ENCODE results near the gene TCP11.

Gene TCP11

GRCh38 chr6:35154262-35154661 is 13.1 kb upstream of the TCP11 start:
- Histone ChIP-seq H2BK15ac (ENCODE audit: low read length) (no peak overlapping the region), H3K14ac (ENCODE audit: low read length) (no peak overlapping the region), H3K4me3 (ENCODE audit: low read length in 2 of 2) (no peak overlapping the region), H2AK5ac (ENCODE audit: low read depth, low read length) (no peak overlapping the region), H2BK12ac (ENCODE audit: low read length) (no peak overlapping the region), H2BK120ac (ENCODE audit: low read depth, low read length) (no peak overlapping the region), H3K27me3 (ENCODE audit: control insufficient read depth in 3 of 3, insufficient read depth in 3 of 3, low read depth in 1 of 3, low read length in 3 of 3) (no peaks in the 10 kb centered on the region), H3K9me3 (replicated peaks in 1 of 2; ENCODE audit: control insufficient read depth in 2 of 2, insufficient read depth in 1 of 2, low read depth in 1 of 2, low read length in 2 of 2) (no peaks in the 10 kb centered on the region), H3K4me2 (ENCODE audit: insufficient read depth, low read length, poor library complexity, severe bottlenecking) (no peak overlapping the region), H3K18ac (ENCODE audit: low read length) (no peak overlapping the region), H3K36me3 (replicated peaks in 1 of 2; ENCODE audit: control insufficient read depth in 2 of 2, insufficient read depth in 2 of 2, low read length in 2 of 2) (no peaks in the 10 kb centered on the region), H3K27ac (replicated peaks; ENCODE audit: low read length) (no peak overlapping the region), H3K79me1 (ENCODE audit: low read depth, low read length) (no peaks in the 10 kb centered on the region), H2BK5ac (ENCODE audit: low read length) (no peak overlapping the region), H4K91ac (ENCODE audit: low read depth, low read length, poor library complexity) (no peak overlapping the region), H3K9ac (ENCODE audit: low read depth, low read length, poor library complexity) (no peak overlapping the region), H2AFZ (ENCODE audit: low read length) (no peak overlapping the region), H3K23ac (ENCODE audit: low read depth, low read length, poor library complexity) (no peak overlapping the region), H3K4me1 (ENCODE audit: control insufficient read depth in 2 of 2, insufficient read depth in 1 of 2, low read depth in 1 of 2, low read length in 2 of 2) (peaks cover 0 to 1% of the 10 kb centered on the region in 2 donors), H4K8ac (ENCODE audit: low read depth, low read length) (no peak overlapping the region), H3K4ac (ENCODE audit: low read length) (no peak overlapping the region)
- whole genome bisulfite sequencing, 2 donors (ENCODE audit: extremely low coverage in 2 of 2, insufficient read length in 2 of 2, insufficient replicate concordance in 1 of 2): no CpG with 5 or more reads among the region's 2 CpGs
- DNase-seq (ENCODE audit: low spot score): no peak

GRCh38 chr6:35152067-35152707 is 11.0 kb upstream of the TCP11 start:
- H3K9me3 ChIP-seq (replicated peaks in 1 of 2; ENCODE audit: control insufficient read depth in 2 of 2, insufficient read depth in 1 of 2, low read depth in 1 of 2, low read length in 2 of 2): no peaks in the 10 kb centered on the region
- no peak overlapping the region for H2BK15ac ChIP-seq (ENCODE audit: low read length)
- no peaks in the 10 kb centered on the region for H3K36me3 ChIP-seq (replicated peaks in 1 of 2; ENCODE audit: control insufficient read depth in 2 of 2, insufficient read depth in 2 of 2, low read length in 2 of 2)
- H3K4ac ChIP-seq (ENCODE audit: low read length): no peak overlapping the region
- no peak overlapping the region for H2AK5ac ChIP-seq (ENCODE audit: low read depth, low read length)
- H4K91ac ChIP-seq (ENCODE audit: low read depth, low read length, poor library complexity): no peak overlapping the region
- no peaks in the 10 kb centered on the region for H3K27me3 ChIP-seq (ENCODE audit: control insufficient read depth in 3 of 3, insufficient read depth in 3 of 3, low read depth in 1 of 3, low read length in 3 of 3)
- H4K8ac ChIP-seq (ENCODE audit: low read depth, low read length): no peak overlapping the region
- no peak overlapping the region for H3K9ac ChIP-seq (ENCODE audit: low read depth, low read length, poor library complexity)
- DNase-seq (ENCODE audit: low spot score): no peak
- no peak overlapping the region for H3K27ac ChIP-seq (replicated peaks; ENCODE audit: low read length)
- no peak overlapping the region for H2AFZ ChIP-seq (ENCODE audit: low read length)
- H3K4me1 ChIP-seq (ENCODE audit: control insufficient read depth in 2 of 2, insufficient read depth in 1 of 2, low read depth in 1 of 2, low read length in 2 of 2): peaks cover 12 to 18% of the 10 kb centered on the region in 2 donors
- H2BK120ac ChIP-seq (ENCODE audit: low read depth, low read length): no peak overlapping the region
- no peak overlapping the region for H3K4me2 ChIP-seq (ENCODE audit: insufficient read depth, low read length, poor library complexity, severe bottlenecking)
- H3K79me1 ChIP-seq (ENCODE audit: low read depth, low read length): no peaks in the 10 kb centered on the region
- H3K14ac ChIP-seq (ENCODE audit: low read length): no peak overlapping the region
- H3K18ac ChIP-seq (ENCODE audit: low read length): no peak overlapping the region
- H2BK12ac ChIP-seq (ENCODE audit: low read length): no peak overlapping the region
- H3K23ac ChIP-seq (ENCODE audit: low read depth, low read length, poor library complexity): no peak overlapping the region
- no CpG with 5 or more reads among the region's 4 CpGs for WGBS, 2 donors (ENCODE audit: extremely low coverage in 2 of 2, insufficient read length in 2 of 2, insufficient replicate concordance in 1 of 2)
- H2BK5ac ChIP-seq (ENCODE audit: low read length): no peak overlapping the region
- no peak overlapping the region for H3K4me3 ChIP-seq (ENCODE audit: low read length in 2 of 2)

- no peaks in the 10 kb centered on the region for H3K27me3 ChIP-seq (ENCODE audit: control insufficient read depth in 3 of 3, insufficient read depth in 3 of 3, low read depth in 1 of 3, low read length in 3 of 3)
- no peak overlapping the region for H3K14ac ChIP-seq (ENCODE audit: low read length)
- H3K4me2 ChIP-seq (ENCODE audit: insufficient read depth, low read length, poor library complexity, severe bottlenecking): no peak overlapping the region
- DNase-seq (ENCODE audit: low spot score): no peak
- no peak overlapping the region for H2AFZ ChIP-seq (ENCODE audit: low read length)
- H2BK5ac ChIP-seq (ENCODE audit: low read length): no peak overlapping the region
- no peak overlapping the region for H3K27ac ChIP-seq (replicated peaks; ENCODE audit: low read length)
- no peaks in the 10 kb centered on the region for H3K9me3 ChIP-seq (replicated peaks in 1 of 2; ENCODE audit: control insufficient read depth in 2 of 2, insufficient read depth in 1 of 2, low read depth in 1 of 2, low read length in 2 of 2)
- H3K18ac ChIP-seq (ENCODE audit: low read length): no peak overlapping the region
- WGBS, 2 donors (ENCODE audit: extremely low coverage in 2 of 2, insufficient read length in 2 of 2, insufficient replicate concordance in 1 of 2): no CpG with 5 or more reads among the region's 2 CpGs
- H2BK15ac ChIP-seq (ENCODE audit: low read length): no peak overlapping the region
- H2BK12ac ChIP-seq (ENCODE audit: low read length): no peak overlapping the region
- no peak overlapping the region for H4K91ac ChIP-seq (ENCODE audit: low read depth, low read length, poor library complexity)
- H3K4me3 ChIP-seq (ENCODE audit: low read length in 2 of 2): no peak overlapping the region
- H3K79me1 ChIP-seq (ENCODE audit: low read depth, low read length): no peaks in the 10 kb centered on the region
- H2AK5ac ChIP-seq (ENCODE audit: low read depth, low read length): no peak overlapping the region
- H2BK120ac ChIP-seq (ENCODE audit: low read depth, low read length): no peak overlapping the region
- no peak overlapping the region for H3K9ac ChIP-seq (ENCODE audit: low read depth, low read length, poor library complexity)
- no peak overlapping the region for H3K4ac ChIP-seq (ENCODE audit: low read length)
- no peak overlapping the region for H3K23ac ChIP-seq (ENCODE audit: low read depth, low read length, poor library complexity)
- no peaks in the 10 kb centered on the region for H3K36me3 ChIP-seq (replicated peaks in 1 of 2; ENCODE audit: control insufficient read depth in 2 of 2, insufficient read depth in 2 of 2, low read length in 2 of 2)
- H4K8ac ChIP-seq (ENCODE audit: low read depth, low read length): no peak overlapping the region
- peaks cover 18 to 25% of the 10 kb centered on the region in 2 donors for H3K4me1 ChIP-seq (ENCODE audit: control insufficient read depth in 2 of 2, insufficient read depth in 1 of 2, low read depth in 1 of 2, low read length in 2 of 2)
These were observed 10.3 kb upstream of the TCP11 start for GRCh38 chr6:35151466-35151865.

- no peak overlapping the region for H3K4me3 ChIP-seq (ENCODE audit: low read length in 2 of 2)
- H3K18ac ChIP-seq (ENCODE audit: low read length): peak overlapping the region; percentile 31
- no peak overlapping the region for H4K91ac ChIP-seq (ENCODE audit: low read depth, low read length, poor library complexity)
- H2AFZ ChIP-seq (ENCODE audit: low read length): no peak overlapping the region
- H3K9me3 ChIP-seq (replicated peaks in 1 of 2; ENCODE audit: control insufficient read depth in 2 of 2, insufficient read depth in 1 of 2, low read depth in 1 of 2, low read length in 2 of 2): no peaks in the 10 kb centered on the region
- H2AK5ac ChIP-seq (ENCODE audit: low read depth, low read length): peak overlapping the region; percentile 10
- no peaks in the 10 kb centered on the region for H3K27me3 ChIP-seq (ENCODE audit: control insufficient read depth in 3 of 3, insufficient read depth in 3 of 3, low read depth in 1 of 3, low read length in 3 of 3)
- no peak overlapping the region for H3K23ac ChIP-seq (ENCODE audit: low read depth, low read length, poor library complexity)
- WGBS, 2 donors (ENCODE audit: extremely low coverage in 2 of 2, insufficient read length in 2 of 2, insufficient replicate concordance in 1 of 2): no CpG with 5 or more reads among the region's 16 CpGs
- H3K14ac ChIP-seq (ENCODE audit: low read length): no peak overlapping the region
- H3K36me3 ChIP-seq (replicated peaks in 1 of 2; ENCODE audit: control insufficient read depth in 2 of 2, insufficient read depth in 2 of 2, low read length in 2 of 2): no peaks in the 10 kb centered on the region
- DNase-seq (ENCODE audit: low spot score): no peak
- H4K8ac ChIP-seq (ENCODE audit: low read depth, low read length): no peak overlapping the region
- no peak overlapping the region for H3K4ac ChIP-seq (ENCODE audit: low read length)
- H3K27ac ChIP-seq (replicated peaks; ENCODE audit: low read length): no peak overlapping the region
- no peak overlapping the region for H2BK12ac ChIP-seq (ENCODE audit: low read length)
- no peaks in the 10 kb centered on the region for H3K79me1 ChIP-seq (ENCODE audit: low read depth, low read length)
- H2BK5ac ChIP-seq (ENCODE audit: low read length): no peak overlapping the region
- no peak overlapping the region for H2BK120ac ChIP-seq (ENCODE audit: low read depth, low read length)
- H2BK15ac ChIP-seq (ENCODE audit: low read length): no peak overlapping the region
- H3K4me1 ChIP-seq (ENCODE audit: control insufficient read depth in 2 of 2, insufficient read depth in 1 of 2, low read depth in 1 of 2, low read length in 2 of 2): peaks cover 23 to 34% of the 10 kb centered on the region in 2 donors
- no peak overlapping the region for H3K4me2 ChIP-seq (ENCODE audit: insufficient read depth, low read length, poor library complexity, severe bottlenecking)
- no peak overlapping the region for H3K9ac ChIP-seq (ENCODE audit: low read depth, low read length, poor library complexity)
These were observed 8.9 kb upstream of the TCP11 start for GRCh38 chr6:35149891-35150566.
